A549 treated with CORT108297 at 1 μM for 4 hours (cell line): ENCODE measurements around the gene GUCY1B1. TPM values are rescaled to one million over a fixed set of nuclear protein-coding genes. Genes with fewer than 3 reads are reported as not detected.

Experiments
- total RNA-seq: library from RNA; stranded (reverse); fragments of 200-300 nt; extraction: Qiagen RNA extraction; gene quantifications from 5 replicates; pipeline ENCODE4 v1.2.3, GENCODE V29; 2022

The GUCY1B1 gene
- 0.18 to 0.38 TPM (median 0.25 TPM) in 5 replicates for total RNA-seq

GRCh38 chr4:155758481-155759371 lies at the start of gene GUCY1B1:
GUCY1B1 (plus strand) TSS chr4:155759021; CDS start chr4:155759141, 120 bp downstream.

Other genes starting within 250 kb of the GUCY1B1 start
- not detected in 5 replicates for gene GUCY1A1, start 92.2 kb upstream of the GUCY1B1 start, total RNA-seq
- not detected in 5 replicates for gene ASIC5, start 107.3 kb downstream of the GUCY1B1 start, total RNA-seq
- gene TDO2, start 144.7 kb downstream of the GUCY1B1 start, total RNA-seq = 0.43 to 1.2 TPM (median 0.90 TPM) in 5 replicates
- 0.74 to 1.2 TPM (median 0.96 TPM) in 5 replicates for gene CTSO, start 194.8 kb downstream of the GUCY1B1 start, total RNA-seq